CD4-positive, alpha-beta T cell treated with Interleukin-6 for 4 hours (primary cell): ENCODE results near the gene CA9.

ENCODE experiments used
- DNase-seq: peaks from one replicate; pipeline ENCODE4 v3.0.0-alpha.2; 2020; ENCODE audit warnings: mixed read lengths

CA9 gene

DNA sequence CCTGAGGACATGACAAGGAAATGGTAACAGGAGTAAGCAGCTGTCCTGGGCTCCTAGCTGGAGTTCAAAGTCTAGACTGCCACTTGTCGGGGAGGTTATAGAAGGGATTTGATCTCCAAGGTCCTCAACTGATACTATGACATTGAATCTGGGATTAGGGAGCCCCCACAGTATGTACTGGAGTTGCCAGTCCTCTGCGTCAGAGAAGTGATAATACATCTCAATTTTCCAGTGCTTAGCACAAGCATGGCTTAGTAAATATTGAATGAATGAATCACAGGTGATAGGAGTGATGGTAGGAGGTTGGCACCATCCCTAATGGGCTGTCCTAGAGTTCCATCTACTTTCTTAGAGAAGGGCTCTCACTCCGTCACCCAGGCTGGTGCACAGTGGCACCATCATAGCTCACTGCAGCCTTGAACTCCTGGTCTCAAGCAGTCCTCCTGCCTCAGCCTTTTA is 22.2 kb downstream of the CA9 start:
- DNase-seq, result no peak

DNA sequence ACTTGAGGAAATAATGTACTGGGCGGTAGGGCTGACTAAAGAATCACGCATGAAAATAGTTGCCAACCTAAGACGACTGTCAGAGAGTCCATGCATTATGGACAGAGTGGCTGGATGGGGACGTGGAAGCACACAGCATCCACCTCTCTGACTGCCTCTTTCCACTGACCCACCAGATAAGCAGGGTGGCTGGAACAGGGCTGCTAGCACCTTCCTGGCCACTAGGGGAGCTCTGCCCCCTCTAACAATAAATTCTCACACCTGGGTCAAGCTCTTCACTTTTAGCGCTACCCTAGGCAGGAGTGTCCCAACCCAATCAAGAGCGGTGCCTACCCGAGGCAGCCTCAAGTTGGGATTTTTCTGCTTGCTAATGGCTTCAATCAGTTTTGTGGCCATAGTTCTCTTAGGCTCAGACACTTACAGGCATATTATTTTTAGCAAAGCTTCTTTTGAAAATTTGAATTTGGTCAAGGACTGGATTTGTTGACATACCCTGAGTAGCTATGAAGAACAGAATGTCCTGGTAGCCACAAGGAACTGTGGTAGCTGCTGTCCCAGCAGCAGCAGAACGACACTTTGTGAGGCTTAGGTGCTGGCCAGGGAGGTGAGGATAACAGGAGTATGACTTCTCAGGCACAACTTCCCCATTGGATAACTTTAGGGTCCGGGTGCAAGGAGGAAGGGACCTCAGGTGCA is 22.9 kb downstream of the CA9 start:
- DNase-seq, result peak; percentile 69

DNA sequence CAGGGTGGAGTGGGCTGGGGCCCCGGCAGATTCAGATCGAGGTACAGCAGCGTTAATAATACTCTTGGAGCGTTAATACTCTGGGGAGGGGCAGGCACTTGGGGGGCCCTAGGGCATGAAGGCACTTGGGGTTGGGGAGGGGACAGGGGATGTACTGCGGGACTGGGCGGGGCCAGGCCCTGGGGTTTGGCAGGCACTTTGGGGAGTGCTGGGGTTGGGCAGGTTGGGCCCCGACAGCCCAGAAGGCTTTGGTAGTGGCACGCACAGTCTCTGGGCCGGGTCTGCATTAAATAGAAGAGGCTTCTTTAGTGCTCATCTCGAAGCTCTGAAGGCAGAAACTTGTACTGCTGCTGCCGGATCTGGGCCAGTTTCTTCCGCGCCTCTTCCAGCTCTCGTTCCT is 23.8 kb downstream of the CA9 start:
- DNase-seq, result no peak

DNA sequence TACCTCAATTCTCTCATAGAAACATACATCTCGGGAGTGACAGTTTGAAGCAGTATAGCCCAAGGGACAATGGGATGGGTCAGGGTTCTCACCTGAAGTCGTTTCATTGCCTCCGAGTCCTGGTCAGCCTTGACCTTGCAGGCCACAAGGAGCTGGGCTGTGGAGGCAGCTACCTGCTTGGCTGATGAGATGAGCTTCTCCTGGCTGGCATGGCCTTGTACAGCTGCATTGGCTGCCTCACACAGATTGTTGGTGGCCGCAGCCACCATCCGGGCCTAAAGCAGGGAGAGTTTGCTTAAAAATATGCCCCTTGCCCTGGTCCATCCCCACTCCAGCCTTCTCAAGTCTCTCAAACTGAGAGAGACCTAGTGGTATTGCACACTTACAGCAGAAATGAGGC is 24.5 kb downstream of the CA9 start:
- DNase-seq, result no peak

DNA sequence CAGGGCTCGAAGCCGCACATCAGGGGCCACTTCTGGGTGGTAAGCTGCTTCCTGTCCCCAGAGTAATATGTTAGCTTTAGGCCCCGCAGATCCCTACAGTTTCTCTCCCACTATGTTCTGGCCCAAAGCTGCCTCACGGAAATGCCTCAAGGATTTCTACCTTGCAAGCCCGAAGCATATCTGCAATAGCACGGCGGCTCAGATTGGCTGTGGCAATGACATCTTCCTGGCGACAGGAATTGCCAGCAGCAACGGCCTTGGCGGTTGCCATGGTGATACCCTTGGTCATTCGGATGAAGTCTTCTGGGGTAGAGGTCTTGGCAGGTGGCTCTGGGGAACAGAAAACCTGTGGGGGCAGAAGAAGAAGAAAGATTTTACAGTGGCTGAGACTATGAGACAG is 26.3 kb downstream of the CA9 start:
- no peak for DNase-seq

DNA sequence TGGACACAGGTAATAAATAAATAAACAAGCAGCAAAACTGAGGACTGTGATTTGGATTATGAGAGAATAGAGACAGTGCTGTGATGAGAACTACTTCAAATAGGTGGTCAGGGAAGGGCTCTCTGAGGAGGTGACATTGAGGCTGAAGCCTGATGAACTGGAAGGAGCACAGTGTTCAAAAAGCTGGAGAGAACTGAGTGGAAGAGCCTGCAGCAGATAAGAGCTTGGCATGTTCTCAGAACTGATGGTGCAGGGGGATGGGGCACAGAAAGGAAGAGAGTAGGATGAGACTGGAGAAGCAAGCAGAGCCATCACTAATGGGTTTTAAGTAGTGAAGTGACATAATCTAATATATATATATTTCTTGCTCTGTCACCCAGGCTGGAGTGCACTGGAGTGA is 27.2 kb downstream of the CA9 start:
- DNase-seq, result no peak

DNA sequence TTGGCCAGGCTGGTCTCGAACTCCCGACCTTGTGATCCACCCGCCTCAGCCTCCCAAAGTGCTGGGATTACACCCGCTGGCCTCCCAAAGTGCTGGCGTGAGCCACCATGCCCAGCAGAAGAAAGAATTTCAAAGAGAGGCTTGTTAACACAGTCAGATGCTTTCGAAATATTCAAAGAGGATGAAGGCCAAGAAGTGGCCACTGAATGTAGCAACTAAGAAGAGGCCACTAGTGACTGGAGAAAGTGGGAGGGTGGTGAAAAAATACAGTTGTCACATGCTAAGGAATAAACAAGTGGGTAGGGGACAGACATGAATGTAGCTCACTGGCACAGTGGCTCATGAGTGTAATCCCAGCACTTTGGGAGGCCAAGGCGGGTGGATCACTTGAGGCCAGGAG is 29.0 kb downstream of the CA9 start:
- no peak for DNase-seq

DNA sequence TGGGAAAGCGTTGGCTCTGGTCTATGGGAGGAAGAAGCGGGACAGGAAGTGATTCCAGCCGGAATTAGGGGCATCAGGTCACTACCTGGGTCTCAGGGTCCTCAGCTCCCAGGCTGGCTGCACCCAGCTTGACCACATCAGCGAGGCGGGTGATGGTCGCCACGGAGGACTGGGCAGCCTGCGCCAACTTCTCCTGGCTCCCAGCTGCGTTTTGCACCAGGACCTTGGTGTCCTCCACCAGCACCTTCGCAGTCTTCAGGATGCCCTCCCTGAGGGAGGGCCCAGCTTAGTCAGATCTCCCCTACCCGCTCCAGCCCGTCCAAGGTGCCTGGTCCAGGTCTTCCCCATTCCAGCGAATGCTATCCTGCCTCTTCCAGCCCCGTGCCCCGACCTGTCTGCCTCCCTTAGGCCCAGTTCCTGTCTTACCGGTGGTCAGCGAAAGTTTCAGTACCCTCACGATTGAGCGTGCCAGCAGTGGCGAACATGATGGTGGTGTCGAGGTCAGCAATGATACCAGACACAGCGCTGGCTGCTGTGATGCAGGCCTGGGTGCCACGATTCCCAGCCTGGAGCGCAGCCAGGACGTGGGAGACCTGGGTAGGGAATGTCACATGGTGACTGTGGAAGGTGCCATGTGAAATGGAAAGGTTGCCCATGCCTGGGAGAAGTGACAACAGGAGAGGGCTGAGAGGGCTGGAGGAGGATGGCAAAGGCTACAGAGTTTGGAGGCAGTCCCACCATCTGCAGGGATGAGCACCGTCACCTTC is 30.4 kb downstream of the CA9 start:
- DNase-seq, result no peak

DNA sequence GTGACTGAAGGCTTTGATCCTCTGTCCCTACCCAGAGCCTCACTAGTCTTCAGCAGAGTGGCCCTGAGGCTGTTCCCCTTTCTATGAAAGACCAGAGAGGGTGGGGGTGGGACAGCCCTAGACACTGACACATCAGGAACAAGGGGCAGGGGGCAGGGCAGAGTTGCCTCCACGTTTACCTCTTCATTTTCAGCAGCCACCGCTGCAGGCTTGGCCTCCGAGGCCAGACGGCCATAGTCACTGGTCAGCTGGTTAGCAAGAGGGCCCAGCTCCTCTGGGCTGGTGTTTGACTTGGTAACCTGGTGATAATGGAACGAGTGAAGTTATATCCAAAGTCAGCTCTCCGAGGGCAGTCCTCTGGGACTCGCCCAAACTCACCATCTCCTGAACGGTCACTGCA is 31.6 kb downstream of the CA9 start:
- no peak for DNase-seq

DNA sequence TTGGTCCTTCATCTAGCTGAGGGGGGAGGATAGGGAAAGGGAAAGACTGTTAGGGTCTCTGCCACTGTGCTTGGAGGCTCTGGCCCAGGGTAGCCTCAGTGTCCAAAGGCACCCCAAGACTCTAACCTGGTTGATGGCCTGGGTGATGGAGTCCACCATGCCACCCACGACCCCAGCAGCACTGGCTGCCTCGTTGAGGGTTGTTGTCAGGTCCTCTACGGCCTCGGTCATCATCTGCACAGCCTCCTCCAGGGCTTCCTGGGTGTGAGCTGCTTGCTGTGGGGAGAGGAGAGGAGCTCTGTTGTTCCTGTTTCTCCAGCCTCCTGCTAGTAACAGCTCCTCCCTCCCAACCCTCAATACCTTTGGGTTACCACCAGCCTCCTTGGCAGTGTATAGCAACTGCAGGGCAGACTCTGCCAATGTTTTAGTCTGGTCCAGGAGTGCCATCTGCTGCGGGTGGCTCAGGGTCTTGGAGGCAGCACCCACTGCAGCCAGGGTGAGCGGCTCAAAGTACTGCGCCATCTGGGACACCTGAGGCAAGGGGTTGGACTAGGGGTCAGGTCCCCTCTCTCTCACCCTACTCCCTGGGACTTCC is 32.2 kb downstream of the CA9 start:
- DNase-seq, result no peak

DNA sequence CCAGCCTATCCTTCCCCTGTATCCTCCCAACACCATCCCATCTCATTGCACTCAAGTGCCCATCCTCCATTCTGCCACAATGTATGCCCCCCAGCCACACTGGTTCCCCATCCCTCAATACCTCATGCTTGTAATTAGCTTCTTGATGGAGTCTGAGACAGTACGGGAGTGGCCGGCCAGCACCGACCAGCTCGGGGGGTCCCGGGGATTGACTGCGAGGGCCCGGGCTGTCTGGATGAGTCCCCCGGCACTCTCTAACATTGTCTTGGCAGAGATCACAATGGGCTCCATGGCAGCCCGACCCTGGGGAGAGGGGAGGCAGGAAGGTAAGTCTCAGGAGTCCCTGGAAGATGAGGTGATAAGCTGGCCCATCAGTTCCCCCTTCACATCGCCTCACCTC is 33.2 kb downstream of the CA9 start:
- DNase-seq, result no peak

DNA sequence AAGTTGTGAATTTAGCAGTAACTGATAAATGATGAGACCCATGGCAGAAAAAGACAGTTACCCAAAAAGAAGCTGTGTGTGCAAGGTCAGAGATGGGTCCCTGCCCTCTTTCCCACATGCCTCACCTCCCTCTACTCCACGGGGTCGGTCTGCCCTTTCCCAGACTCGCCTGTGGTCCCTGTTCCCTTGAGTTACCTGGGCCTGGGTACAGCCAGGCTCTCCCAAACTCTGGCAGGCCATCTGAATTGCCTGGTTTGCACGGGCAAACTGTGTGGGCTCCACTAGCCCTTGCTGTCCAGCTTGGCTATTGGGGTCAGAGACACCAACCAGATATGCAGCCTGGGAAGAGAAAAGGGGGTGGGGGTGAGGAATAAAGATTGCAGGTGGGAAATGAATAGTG is 34.4 kb downstream of the CA9 start:
- DNase-seq, result no peak

DNA sequence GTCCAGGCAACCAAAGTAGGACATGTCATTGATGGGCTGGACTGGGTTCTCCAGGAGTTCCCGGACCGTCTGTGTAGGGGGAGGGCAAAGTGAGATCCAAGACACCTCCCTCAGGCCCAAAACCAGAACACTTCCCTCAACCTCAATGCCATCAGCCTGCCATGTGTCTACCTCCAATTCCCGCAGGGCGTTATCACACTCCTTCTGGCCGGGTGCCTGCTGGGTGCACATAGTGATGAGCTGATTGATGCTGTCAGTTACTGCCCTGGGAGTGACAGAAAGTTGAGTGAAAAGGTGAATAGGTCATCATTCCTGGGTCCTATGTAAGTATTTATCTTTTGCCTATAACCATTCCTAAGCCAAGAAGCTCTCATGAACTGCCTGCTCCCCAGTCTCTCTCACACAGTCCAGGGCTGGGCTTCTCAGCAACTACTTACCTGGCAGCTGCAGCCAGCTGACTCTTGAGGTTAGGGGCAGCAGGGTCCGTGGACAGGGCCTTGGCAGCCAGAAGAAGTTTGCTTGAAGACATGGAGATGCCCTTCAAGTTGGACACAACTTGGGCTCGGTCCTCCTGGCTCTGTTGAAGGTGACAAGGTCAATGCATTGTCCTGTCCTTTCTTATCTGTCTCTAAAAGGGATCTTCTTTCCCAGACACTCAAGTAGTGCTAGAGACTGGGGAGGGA is 37.2 kb downstream of the CA9 start:
- DNase-seq, result no peak

DNA sequence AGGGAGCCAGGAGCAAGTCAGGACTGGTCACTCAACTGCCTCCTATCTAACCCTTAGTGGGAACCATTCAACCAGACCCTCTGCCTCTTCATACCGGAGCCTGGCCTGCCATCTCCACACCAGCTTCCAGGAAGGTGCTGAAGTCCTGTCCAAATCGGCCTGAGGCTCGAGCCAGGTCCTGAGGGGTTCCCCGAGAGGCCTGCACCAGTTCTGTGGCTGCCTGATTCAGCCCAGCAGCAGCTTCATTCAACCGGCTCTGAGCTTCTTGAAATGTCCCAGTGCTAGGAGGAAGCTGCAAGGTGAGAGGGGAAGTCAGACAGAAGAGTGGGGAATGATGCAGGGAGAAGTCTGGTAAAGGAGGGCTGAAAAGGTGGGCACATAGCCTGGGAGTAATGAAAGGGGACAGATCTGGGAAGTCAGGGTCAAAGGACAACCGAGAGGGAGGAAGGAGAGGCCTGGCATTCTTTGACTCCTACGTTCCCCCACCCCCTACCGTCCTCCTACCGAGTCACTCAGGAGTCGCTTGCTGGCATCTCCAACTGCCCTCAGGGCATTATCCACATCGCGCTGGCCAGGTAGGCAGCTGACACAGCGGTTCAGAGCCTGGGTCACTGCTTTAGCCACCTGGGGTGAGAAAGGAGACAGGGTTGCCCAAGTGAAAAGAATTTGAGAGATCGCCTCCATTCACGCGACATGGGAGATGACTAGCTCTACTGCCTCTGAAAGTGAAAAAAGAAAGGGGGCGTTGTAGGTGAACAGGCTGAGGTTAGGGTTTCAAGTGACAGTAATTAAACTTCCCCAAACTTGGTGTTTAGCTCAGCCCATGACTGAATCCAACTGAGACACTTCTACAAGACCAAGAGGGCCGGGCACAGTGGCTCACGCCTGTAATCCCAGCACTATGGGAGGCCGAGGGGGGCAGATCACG is 38.0 kb downstream of the CA9 start:
- no peak for DNase-seq

DNA sequence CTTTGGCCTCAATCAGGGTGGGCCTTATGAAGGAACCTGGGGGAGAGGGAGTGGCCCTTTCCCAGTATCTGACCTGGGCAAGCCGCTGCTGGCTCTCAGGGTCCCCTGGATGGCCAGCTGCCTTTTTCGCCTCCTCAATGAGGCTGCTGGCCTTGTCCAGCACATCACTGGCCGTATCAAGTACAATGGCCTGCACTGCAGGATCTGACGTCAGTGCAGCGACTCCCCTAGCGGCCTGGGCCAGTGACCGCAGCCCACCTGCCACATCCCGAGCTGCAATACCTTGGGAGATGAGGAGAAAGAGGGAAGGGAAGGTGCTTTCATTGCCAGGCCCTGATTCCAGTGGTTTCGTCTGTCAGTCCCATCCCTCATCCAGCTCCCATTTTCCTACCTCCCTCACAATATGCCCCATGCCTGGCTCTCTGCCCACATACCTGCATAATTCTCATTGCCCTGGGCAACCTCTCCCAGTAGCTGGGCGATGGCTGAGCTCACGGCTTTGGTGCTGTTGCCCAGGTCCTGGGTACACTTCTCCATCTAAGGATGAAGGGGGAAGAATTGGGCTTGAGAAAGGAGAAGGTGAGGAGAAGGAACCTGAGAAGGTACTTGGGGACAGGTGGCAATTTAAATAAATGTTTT is 39.2 kb downstream of the CA9 start:
- DNase-seq, result no peak

DNA sequence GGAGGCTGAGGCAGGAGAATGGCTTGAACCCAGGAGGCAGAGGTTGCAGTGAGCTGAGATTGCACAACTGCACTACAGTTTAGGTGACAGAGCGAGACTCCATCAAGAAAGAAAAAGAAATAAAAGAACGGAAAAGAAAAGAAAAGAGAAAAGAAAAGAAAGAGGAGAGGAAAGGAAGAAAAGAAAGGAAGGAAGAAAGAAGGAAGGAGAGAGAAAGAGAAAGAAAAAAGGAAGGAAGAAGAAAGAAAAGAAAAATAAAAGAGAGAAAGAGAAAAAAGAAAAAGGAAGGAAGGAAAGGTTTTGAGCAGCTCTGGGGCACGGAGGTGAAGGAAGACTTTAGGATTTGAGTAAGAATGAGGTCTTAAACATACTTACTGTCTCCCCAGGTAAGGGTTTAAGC is 39.9 kb downstream of the CA9 start:
- DNase-seq, result no peak

DNA sequence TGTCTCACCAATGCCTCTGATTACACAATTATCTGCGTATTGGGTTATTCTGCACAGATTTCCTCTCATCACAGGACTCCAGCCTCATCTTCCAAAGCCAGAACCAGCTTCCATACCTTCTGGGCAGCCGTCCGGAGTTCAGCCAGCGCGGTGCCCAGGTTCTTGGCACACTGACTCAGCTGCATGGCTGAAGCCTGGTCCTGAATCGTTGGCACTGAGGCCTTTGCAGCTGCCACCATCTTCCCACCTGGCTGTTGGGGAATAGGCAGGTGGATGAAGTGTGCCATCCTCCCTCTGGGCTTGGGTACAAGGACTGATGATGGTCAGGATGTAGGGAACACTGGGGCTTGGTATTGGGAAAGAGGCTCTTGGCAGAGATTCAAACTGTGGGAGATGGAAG is 40.4 kb downstream of the CA9 start:
- DNase-seq, result no peak

DNA sequence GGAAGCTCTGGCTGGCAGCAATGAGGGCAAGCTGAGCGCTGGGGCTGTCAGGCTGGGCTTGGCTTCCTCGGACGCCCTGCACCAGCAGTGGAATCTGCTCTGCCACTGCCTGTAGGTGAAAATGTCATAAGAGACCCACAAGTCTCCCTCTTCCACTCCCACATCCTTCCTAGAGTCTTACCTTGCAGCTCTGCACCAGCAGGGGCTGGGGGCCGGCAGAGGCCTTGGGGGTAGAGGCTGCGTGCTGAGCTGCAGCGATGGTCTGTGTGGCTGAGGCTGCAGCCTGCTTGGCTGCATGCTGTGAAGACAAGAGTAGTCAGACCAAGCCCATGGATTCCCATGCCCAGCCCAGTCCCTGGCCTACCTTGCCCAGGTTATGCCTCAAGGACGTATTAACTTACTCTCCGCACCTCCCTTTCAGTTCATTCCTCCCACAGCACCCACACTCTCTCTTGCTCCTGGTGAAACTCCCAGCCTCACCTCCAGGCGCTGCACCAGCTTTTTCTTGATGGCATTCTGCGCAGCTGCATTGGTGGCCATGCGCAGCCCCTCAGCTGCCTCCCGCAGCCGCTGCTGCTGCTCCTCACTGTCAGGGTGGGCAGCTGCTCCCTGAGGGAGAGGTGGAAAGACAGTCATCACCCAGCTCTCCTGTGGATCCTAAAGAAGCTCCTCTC is 41.0 kb downstream of the CA9 start:
- no peak for DNase-seq

DNA sequence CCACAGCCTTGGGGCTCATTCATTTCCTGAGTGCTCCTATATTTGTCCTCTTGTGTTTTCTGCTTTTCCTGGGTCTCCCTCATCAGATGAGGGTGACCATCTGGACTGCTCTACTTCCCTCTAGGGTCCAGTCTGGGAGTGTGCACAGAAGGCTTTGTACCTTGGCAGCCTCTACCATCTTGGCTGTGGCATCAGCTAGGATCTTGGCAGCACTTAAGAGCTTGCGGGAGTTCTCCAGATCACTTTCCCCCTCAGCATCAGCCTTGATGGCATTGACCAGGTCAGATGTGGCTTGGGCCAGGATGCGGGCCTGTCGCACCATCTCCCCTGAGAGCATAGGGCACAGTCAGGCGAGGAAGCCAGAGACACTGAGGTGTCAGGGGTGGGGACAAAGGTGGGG is 42.5 kb downstream of the CA9 start:
- DNase-seq, result no peak

DNA sequence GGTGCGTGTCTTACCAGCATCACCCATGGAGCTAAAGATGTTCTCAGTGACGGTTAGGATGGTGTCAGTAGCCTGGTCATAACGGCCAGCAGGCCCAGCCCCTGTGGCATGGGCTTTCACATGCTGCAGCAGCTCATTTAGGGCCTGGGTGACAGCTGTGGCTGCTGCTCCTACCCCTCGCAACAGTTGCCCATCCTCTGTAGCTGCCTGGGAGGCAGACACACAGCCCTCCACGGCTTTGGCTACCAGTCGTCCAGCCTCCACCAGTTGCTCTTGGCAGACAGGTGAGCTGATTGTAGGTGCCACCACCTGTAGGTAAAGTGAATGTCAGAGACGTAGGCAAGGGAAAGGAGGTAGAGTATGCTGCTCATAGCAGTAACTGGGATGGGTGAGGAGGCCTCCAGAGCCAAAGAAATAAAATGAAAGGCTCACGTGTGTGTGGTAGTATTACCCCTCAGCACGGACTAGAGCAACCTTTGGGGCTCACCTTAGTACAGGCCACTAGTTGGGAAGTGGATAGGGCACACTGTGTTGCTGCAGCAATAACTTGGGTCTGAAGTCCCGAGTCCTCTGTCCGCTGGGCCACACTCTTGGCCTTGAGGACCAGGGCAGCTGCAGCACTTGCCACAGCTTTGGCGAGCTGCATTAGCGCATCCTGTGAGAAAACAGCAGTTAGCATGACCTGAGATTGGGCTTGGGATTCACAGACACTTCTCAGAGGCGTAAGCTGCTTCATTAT is 43.6 kb downstream of the CA9 start:
- DNase-seq, result no peak
